Loucy (cell line): Measurements from ENCODE around the gene WFIKKN1.
"Not testable (repeated sequence)": the region's sequence is repeated elsewhere in the genome, so short reads cannot be mapped to it uniquely, and the experiment has no call there.

ENCODE experiments used
- H2AFZ ChIP-seq: fragments of 200-600 bp; sonication (generic); 2 replicates; pipeline ENCODE4 v1.6.0; 2016; ENCODE audit warnings: antibody characterized with exemption, mild to moderate bottlenecking, low read length, moderate library complexity
- H3F3A ChIP-seq: fragments of 200-600 bp; 2 replicates; pipeline ENCODE4 v1.6.0; 2016; ENCODE audit warnings: antibody characterized with exemption, low read depth, mild to moderate bottlenecking
- H3K27me3 ChIP-seq: fragments of 200-600 bp; sonication (generic); 2 replicates; pipeline ENCODE4 v1.6.1; 2014; ENCODE audit warnings: low read length, mild to moderate bottlenecking; ENCODE audit not compliant: insufficient read depth, poor library complexity, severe bottlenecking
- H3K36me3 ChIP-seq: fragments of 200-600 bp; sonication (generic); 2 replicates; pipeline ENCODE4 v1.6.1; 2016; ENCODE audit warnings: low read length; ENCODE audit not compliant: insufficient read depth
- H3K4me1 ChIP-seq: fragments of 200-600 bp; sonication (generic); 2 replicates; pipeline ENCODE4 v1.5.1; 2014; ENCODE audit warnings: low read length, mild to moderate bottlenecking; ENCODE audit not compliant: insufficient read depth, poor library complexity, severe bottlenecking
- H3K4me2 ChIP-seq: fragments of 200-600 bp; sonication (generic); 2 replicates; pipeline ENCODE4 v1.6.0; 2014; ENCODE audit warnings: antibody characterized with exemption, low read length, low read depth, mild to moderate bottlenecking; ENCODE audit not compliant: poor library complexity, severe bottlenecking
- H3K4me3 ChIP-seq: fragments of 200-600 bp; sonication (generic); 2 replicates; pipeline ENCODE4 v1.5.1; 2014; ENCODE audit warnings: low read length, mild to moderate bottlenecking, mixed read lengths; ENCODE audit not compliant: poor library complexity, severe bottlenecking
- H3K79me2 ChIP-seq: fragments of 200-600 bp; sonication (generic); 2 replicates; pipeline ENCODE4 v1.6.1; 2014; ENCODE audit warnings: low read length; ENCODE audit not compliant: insufficient read depth
- H3K9ac ChIP-seq: fragments of 200-600 bp; sonication (generic); 2 replicates; pipeline ENCODE4 v1.6.0; 2014; ENCODE audit warnings: mild to moderate bottlenecking, low read depth, low read length, moderate library complexity; ENCODE audit not compliant: poor library complexity, severe bottlenecking
- H3K9me2 ChIP-seq: fragments of 200-600 bp; sonication (generic); replicated peaks from 2 replicates; pipeline ENCODE4 v1.6.1; 2016; ENCODE audit warnings: low read depth, low read length, mixed read lengths
- H3K9me3 ChIP-seq: fragments of 200-600 bp; sonication (generic); 2 replicates; pipeline ENCODE4 v1.6.1; 2014; ENCODE audit warnings: mild to moderate bottlenecking, antibody characterized with exemption, low read length, low read depth; ENCODE audit not compliant: insufficient read depth
- H4K20me1 ChIP-seq: fragments of 200-600 bp; sonication (generic); 2 replicates; pipeline ENCODE4 v1.6.0; 2014; ENCODE audit warnings: antibody characterized with exemption, low read length, mild to moderate bottlenecking; ENCODE audit not compliant: insufficient read depth, poor library complexity, severe bottlenecking
- CTCF ChIP-seq: fragments of 200-600 bp; sonication (generic); conservative IDR thresholded peaks from 2 replicates; pipeline ENCODE4 v1.5.1; 2014; ENCODE audit warnings: mild to moderate bottlenecking, antibody characterized with exemption, low read length
- EZH2phosphoT487 ChIP-seq: fragments of 200-600 bp; IDR thresholded peaks from 2 replicates; pipeline ENCODE4 v1.6.1; 2018; ENCODE audit warnings: antibody characterized with exemption, mild to moderate bottlenecking, moderate library complexity, borderline replicate concordance

WFIKKN1 gene

GRCh38 chr16:595094-595528 lies 35.7 kb upstream of the WFIKKN1 start:
- H3K4me3 ChIP-seq = no peak overlapping the region
- peaks cover 25% of the 10 kb centered on the region for H3K4me1 ChIP-seq
- no peaks in the 10 kb centered on the region; the same call in 1 of the 2 replicates for H3K36me3 ChIP-seq
- no peaks in the 10 kb centered on the region for H3K9me3 ChIP-seq
- H3K9ac ChIP-seq = no peak overlapping the region
- H4K20me1 ChIP-seq = peaks cover 6% of the 10 kb centered on the region
- H3F3A ChIP-seq = no peaks in the 10 kb centered on the region
- no peak overlapping the region for H3K4me2 ChIP-seq
- no peaks in the 10 kb centered on the region for H3K9me2 ChIP-seq
- peaks cover 54% of the 10 kb centered on the region; the same call in 1 of the 2 replicates for H3K79me2 ChIP-seq
- no peak overlapping the region for H2AFZ ChIP-seq
- TF ChIP-seq EZH2phosphoT487 (no peak), CTCF (no peak)
- H3K27me3 ChIP-seq = no peaks in the 10 kb centered on the region

- Histone ChIP-seq H3K9me2 (no peaks in the 10 kb centered on the region), H3K9me3 (no peaks in the 10 kb centered on the region), H3K79me2 (peaks cover 44% of the 10 kb centered on the region; the same call in 1 of the 2 replicates), H3K9ac (no peak overlapping the region), H2AFZ (no peak overlapping the region), H3K4me1 (peaks cover 18% of the 10 kb centered on the region), H4K20me1 (no peaks in the 10 kb centered on the region), H3K4me2 (no peak overlapping the region), H3K27me3 (no peaks in the 10 kb centered on the region), H3K4me3 (no peak overlapping the region), H3F3A (no peaks in the 10 kb centered on the region), H3K36me3 (no peaks in the 10 kb centered on the region; the same call in 1 of the 2 replicates)
- TF ChIP-seq CTCF (no peak), EZH2phosphoT487 (no peak)
Measured at GRCh38 chr16:595942-596735, 34.6 kb upstream of the WFIKKN1 start.

- Histone ChIP-seq H3K9me3 (no peaks in the 10 kb centered on the region), H3K27me3 (no peaks in the 10 kb centered on the region), H2AFZ (no peak overlapping the region), H3K4me2 (no peak overlapping the region), H3K4me3 (no peak overlapping the region), H4K20me1 (no peaks in the 10 kb centered on the region), H3K9ac (no peak overlapping the region), H3K9me2 (no peaks in the 10 kb centered on the region), H3K4me1 (peaks cover 18% of the 10 kb centered on the region), H3F3A (no peaks in the 10 kb centered on the region), H3K79me2 (peaks cover 40% of the 10 kb centered on the region; the same call in 1 of the 2 replicates), H3K36me3 (no peaks in the 10 kb centered on the region; the same call in 1 of the 2 replicates)
- TF ChIP-seq EZH2phosphoT487 = no peak
- TF ChIP-seq CTCF = no peak
Measured at GRCh38 chr16:596736-597060, 34.1 kb upstream of the WFIKKN1 start.

- H4K20me1 ChIP-seq, H3K36me3 ChIP-seq, H3K4me2 ChIP-seq, H3K9ac ChIP-seq, H2AFZ ChIP-seq, H3F3A ChIP-seq, H3K4me3 ChIP-seq, H3K9me2 ChIP-seq, H3K4me1 ChIP-seq, H3K9me3 ChIP-seq, H3K27me3 ChIP-seq: not testable (repeated sequence)
- H3K79me2 ChIP-seq = peaks cover 32% of the 10 kb centered on the region; the same call in 1 of the 2 replicates
Measured at GRCh38 chr16:597655-598054, 33.1 kb upstream of the WFIKKN1 start.
